ENCODE results near the gene CPTP.

The CPTP gene

GRCh38 chr1:1348420-1349255, 24.0 kb downstream of the CPTP start:
- FAIRE-seq = no peak
- no peak for DNase-seq (ENCODE audit: low spot score)

GRCh38 chr1:1349256-1350012, 24.8 kb downstream of the CPTP start, which contains the start of gene DVL1:
Gene DVL1, minus strand, starts transcription at chr1:1349418. Its CDS starts 353 bp downstream, at chr1:1349065.
- FAIRE-seq (no peak), DNase-seq (ENCODE audit: low spot score) (peak; percentile 81)

GRCh38 chr1:1351511-1352427, 27.2 kb downstream of the CPTP start:
- no peak for FAIRE-seq
- no peak for DNase-seq (ENCODE audit: low spot score)

GRCh38 chr1:1352786-1353388, 28.3 kb downstream of the CPTP start:
- DNase-seq (ENCODE audit: low spot score) = no peak
- FAIRE-seq = no peak

GRCh38 chr1:1353389-1354151, 29.0 kb downstream of the CPTP start:
- FAIRE-seq (no peak), DNase-seq (ENCODE audit: low spot score) (no peak)

- no peak for DNase-seq (ENCODE audit: low spot score)
- FAIRE-seq = no peak
These were observed 30.0 kb downstream of the CPTP start for GRCh38 chr1:1354271-1355247.

- FAIRE-seq (no peak), DNase-seq (ENCODE audit: low spot score) (no peak)
These were observed 30.8 kb downstream of the CPTP start for GRCh38 chr1:1355416-1355815.

GRCh38 chr1:1356166-1356795, 31.7 kb downstream of the CPTP start:
- DNase-seq (ENCODE audit: low spot score) = no peak
- FAIRE-seq = no peak

- DNase-seq (ENCODE audit: low spot score) (no peak), FAIRE-seq (no peak)
These were observed 32.3 kb downstream of the CPTP start for GRCh38 chr1:1356796-1357401.

GRCh38 chr1:1357871-1358432, 33.4 kb downstream of the CPTP start:
- FAIRE-seq (no peak), DNase-seq (ENCODE audit: low spot score) (no peak)

GRCh38 chr1:1358433-1359271, 34.0 kb downstream of the CPTP start, which contains the start of gene MXRA8:
Gene MXRA8, minus strand, starts transcription at chr1:1358555. Its CDS starts 51 bp downstream, at chr1:1358504.
- no peak for FAIRE-seq
- peak; percentile 41 for DNase-seq (ENCODE audit: low spot score)

GRCh38 chr1:1359308-1359663, 34.7 kb downstream of the CPTP start:
- FAIRE-seq = no peak
- no peak for DNase-seq (ENCODE audit: low spot score)

GRCh38 chr1:1359664-1360468, 35.3 kb downstream of the CPTP start:
- DNase-seq (ENCODE audit: low spot score) = no peak
- no peak for FAIRE-seq

GRCh38 chr1:1360506-1361169, 36.0 kb downstream of the CPTP start:
- FAIRE-seq = peak; percentile 83
- peak; percentile 83 for DNase-seq (ENCODE audit: low spot score)

GRCh38 chr1:1361233-1361981, 36.8 kb downstream of the CPTP start:
- FAIRE-seq (no peak), DNase-seq (ENCODE audit: low spot score) (no peak)
